Activated CD4-positive, alpha-beta memory T cell treated with anti-CD3 and anti-CD28 coated beads, Interleukin-2, amount 10 ng/mL, durations not matched to agents 7 days and 5 days (primary cell): ENCODE results near the gene EEPD1. TPM values are rescaled to one million over a fixed set of nuclear protein-coding genes. Genes with fewer than 3 reads are reported as not detected.
A peak's percentile ranks its signal among the peaks of the same experiment; 100 is the strongest.

Source experiments
- CTCF ChIA-PET: fragments of 350-600 bp; sonication (Branson Sonifier 250); formaldehyde crosslinking; loops from one replicate; lab custom pipeline; 2021; ENCODE audit warnings: antibody characterized with exemption, inconsistent platforms; lab: Charles Lee
- POLR2A ChIA-PET: fragments of 350-600 bp; sonication (Branson Sonifier 250); formaldehyde crosslinking; loops from one replicate; lab custom pipeline; 2021; ENCODE audit warnings: antibody characterized with exemption; lab: Charles Lee
- DNase-seq: peaks from one replicate; pipeline ENCODE4 v3.0.0-alpha.2; 2020
- H3K27ac Mint-ChIP-seq: one replicate; pipeline ENCODE4 v1.8.0; 2021; ENCODE audit warnings: mild to moderate bottlenecking, mixed read lengths
- H3K27me3 Mint-ChIP-seq: one replicate; pipeline ENCODE4 v1.8.0; 2021; ENCODE audit warnings: mixed read lengths
- H3K36me3 Mint-ChIP-seq: one replicate; pipeline ENCODE4 v1.8.0; 2021; ENCODE audit warnings: low read depth, mixed read lengths
- H3K4me1 Mint-ChIP-seq: one replicate; pipeline ENCODE4 v1.8.0; 2021; ENCODE audit warnings: mixed read lengths
- H3K4me3 Mint-ChIP-seq: one replicate; pipeline ENCODE4 v1.8.0; 2021; ENCODE audit warnings: mild to moderate bottlenecking, mixed read lengths
- H3K9me3 Mint-ChIP-seq: one replicate; pipeline ENCODE4 v1.8.0; 2021; ENCODE audit warnings: mixed read lengths
- total RNA-seq, 2 experiments: library from RNA; stranded (reverse); gene quantifications; one replicate each; pipeline ENCODE4 v1.2.3, GENCODE V29; 2021

Gene EEPD1
- total RNA-seq, 2 experiments from 2014 or later, result 6.5 to 8.5 TPM

GRCh38 chr7:36208426-36208825, 55.4 kb downstream of the EEPD1 start:
- H3K9me3 Mint-ChIP-seq, result no peaks in the 10 kb centered on the region
- H3K27ac Mint-ChIP-seq, result peak overlapping the region; percentile 9
- no peaks in the 10 kb centered on the region for H3K36me3 Mint-ChIP-seq
- ChIA-PET POLR2A (no interaction called here), CTCF (no interaction called here)
- DNase-seq, result no peak
- no peak overlapping the region for H3K4me3 Mint-ChIP-seq
- no peaks in the 10 kb centered on the region for H3K27me3 Mint-ChIP-seq
- peaks cover 28% of the 10 kb centered on the region for H3K4me1 Mint-ChIP-seq

DNA sequence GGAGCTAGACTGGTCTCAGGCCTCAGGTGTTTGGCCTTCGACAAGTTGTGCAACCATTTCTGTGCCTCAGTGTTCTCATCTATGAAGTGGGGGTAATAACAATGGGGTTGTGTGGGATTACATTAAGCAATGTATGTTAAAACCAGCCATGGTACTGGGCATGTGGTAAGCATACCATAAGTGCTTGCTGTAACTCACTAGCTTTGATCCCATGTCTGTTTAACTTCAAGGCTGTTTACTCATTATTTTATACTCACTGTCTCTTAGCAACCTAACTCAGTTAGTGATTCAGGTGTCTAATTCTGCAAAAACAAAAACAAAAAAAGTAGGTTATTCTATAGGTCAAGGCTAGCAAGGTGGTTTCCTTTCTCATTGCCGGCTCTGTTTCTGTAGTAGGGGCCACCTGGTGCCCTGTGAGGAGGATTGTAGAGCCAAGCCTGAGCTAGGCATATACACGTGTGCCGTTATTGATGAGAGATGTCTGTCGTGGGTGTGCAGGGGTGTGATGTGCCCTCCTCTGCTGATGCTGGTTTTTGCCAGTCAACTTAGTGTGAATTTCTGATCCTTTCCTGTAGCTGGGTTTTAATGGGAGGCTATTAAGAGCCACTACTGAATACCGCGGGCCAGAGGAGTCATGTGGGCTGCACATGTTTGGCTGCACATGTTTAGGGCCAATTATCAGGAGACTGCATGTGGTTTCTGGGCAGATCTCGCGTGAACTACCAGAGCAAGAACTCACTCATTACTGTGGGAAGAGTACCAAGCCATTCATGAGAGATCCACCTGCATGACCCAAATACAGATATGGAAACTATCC, 56.2 kb downstream of the EEPD1 start:
- POLR2A ChIA-PET, result no interaction called here
- Mint-ChIP-seq H3K27ac (no peak overlapping the region), H3K36me3 (no peaks in the 10 kb centered on the region), H3K9me3 (no peaks in the 10 kb centered on the region), H3K4me3 (no peak overlapping the region), H3K27me3 (no peaks in the 10 kb centered on the region), H3K4me1 (peaks cover 25% of the 10 kb centered on the region)
- DNase-seq, result no peak
- CTCF ChIA-PET, result no interaction called here

DNA sequence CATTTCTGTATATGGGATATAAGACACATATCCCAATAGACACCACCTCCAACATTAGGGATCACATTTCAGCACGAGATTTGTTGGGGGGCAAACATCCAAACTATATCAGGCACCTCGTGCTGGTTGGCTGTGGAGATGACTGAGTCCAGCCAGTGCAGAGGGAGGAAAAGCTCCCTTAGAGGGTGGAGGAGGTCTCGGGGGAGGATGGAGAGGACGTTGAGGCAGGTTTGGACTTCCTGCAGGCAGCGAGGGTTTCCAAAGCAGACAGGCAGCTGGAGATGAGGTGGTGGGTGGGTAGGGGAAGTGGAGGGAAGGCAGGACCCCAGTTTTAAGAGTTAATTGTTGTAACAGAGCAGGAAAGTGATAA, 56.7 kb downstream of the EEPD1 start:
- DNase-seq, result no peak
- Mint-ChIP-seq H3K9me3 (no peaks in the 10 kb centered on the region), H3K4me1 (peaks cover 25% of the 10 kb centered on the region), H3K4me3 (no peak overlapping the region), H3K27ac (no peak overlapping the region), H3K36me3 (no peaks in the 10 kb centered on the region), H3K27me3 (no peaks in the 10 kb centered on the region)
- CTCF ChIA-PET, result no interaction called here
- POLR2A ChIA-PET, result interaction anchor here (0.6 kb wide), 1 partner anchor 1218 kb away, joined by 3 read pairs; no protein-coding TSS in a partner anchor

DNA sequence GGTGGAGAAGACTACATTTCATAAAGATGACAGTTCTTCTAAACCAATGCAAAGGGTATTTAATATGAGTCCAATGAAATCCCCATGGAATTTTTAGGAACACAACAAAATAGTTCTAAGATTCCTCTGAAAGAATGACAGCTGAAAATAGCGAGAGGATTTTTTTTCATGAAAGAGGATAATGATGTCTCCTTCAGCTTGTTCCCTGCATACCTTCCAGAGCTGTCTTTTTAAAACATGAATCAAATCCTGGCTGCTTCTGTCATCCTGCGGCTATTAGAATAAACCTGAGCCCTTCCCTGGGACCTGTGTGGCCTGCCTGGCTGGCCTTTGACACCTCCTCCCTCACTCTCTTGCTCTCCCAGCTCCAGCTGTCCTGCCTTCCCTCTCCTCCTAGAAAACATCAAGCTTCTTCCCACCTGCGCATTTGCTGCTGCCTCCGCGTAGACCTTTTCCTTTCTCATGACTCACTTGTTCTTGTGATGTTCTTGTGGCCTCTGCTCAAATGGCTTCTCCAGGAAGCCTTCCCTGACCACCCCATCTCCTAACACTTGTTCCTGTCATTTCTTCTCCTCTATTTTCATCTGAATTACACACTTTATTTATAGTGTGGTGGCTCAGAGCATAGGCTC, 57.4 kb downstream of the EEPD1 start:
- H3K27ac Mint-ChIP-seq, result no peak overlapping the region
- H3K27me3 Mint-ChIP-seq, result no peaks in the 10 kb centered on the region
- no peak overlapping the region for H3K4me3 Mint-ChIP-seq
- peaks cover 25% of the 10 kb centered on the region for H3K4me1 Mint-ChIP-seq
- no peak for DNase-seq
- H3K9me3 Mint-ChIP-seq, result no peaks in the 10 kb centered on the region
- no peaks in the 10 kb centered on the region for H3K36me3 Mint-ChIP-seq
- ChIA-PET POLR2A (interaction anchor here (0.6 kb wide), 1 partner anchor 1219 kb away, joined by 3 read pairs; no protein-coding TSS in a partner anchor), CTCF (no interaction called here)

DNA sequence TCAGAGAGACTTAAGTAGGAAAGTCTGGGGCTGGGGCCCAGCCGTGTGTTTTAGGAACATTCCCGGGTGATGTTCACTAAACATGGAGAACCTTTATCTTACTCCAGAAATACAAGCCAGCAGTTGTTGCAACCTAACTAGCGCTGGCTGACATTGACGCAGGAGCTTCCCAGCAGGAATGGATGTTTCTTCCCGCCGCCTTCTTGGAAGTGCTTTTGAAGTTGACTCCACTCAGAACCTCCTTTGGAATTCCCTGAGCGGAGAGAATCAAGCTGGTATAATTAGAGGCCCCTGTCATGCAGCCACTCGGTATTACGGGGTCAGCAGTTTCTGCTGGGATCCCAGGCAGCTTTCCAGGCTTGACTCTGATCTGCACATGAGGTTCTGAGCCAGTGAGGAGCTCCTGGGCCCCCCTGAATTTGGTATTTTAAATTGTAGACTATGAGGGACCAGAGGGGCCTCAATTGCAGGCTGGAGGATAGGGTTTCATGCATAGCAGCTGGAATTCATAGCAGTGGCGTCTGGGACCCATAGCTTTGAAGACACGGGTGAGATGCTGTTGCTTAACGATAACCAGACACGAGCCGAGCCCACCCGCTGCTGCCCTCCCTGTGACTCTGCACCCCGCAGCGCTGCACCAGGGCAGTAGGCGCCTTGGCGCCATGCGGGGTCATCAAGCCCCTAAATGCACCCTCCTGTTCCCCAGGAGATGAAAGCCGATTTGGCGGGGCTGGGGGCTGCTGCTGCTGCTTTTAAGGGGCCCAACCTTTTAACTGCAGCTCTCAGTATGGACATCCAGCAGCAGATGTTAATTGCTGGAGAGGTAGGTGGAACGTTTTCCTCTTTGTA, 61.8 kb downstream of the EEPD1 start:
- H3K36me3 Mint-ChIP-seq, result no peaks in the 10 kb centered on the region
- H3K4me1 Mint-ChIP-seq, result no peaks in the 10 kb centered on the region
- ChIA-PET POLR2A (no interaction called here), CTCF (no interaction called here)
- DNase-seq, result no peak
- no peaks in the 10 kb centered on the region for H3K9me3 Mint-ChIP-seq
- H3K27me3 Mint-ChIP-seq, result peaks cover 1% of the 10 kb centered on the region
- H3K27ac Mint-ChIP-seq, result no peak overlapping the region
- no peak overlapping the region for H3K4me3 Mint-ChIP-seq

DNA sequence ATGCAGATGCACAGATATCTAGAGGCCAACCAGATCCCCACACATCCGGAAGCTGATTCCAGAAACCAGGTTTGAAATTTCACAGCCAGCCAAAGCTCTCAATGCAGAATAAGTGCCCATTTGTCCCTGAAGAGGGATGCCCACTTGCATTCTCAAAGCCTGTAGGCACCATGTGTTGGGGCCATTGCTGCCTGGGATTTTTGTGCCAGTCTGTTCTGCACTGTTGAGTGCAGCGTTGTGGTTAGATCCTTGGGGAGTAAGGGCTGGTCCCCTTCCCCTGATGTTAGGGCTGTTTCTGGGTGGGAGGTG, 62.4 kb downstream of the EEPD1 start:
- Mint-ChIP-seq H3K9me3 (no peaks in the 10 kb centered on the region), H3K27ac (no peak overlapping the region), H3K36me3 (no peaks in the 10 kb centered on the region), H3K4me3 (no peak overlapping the region), H3K4me1 (no peaks in the 10 kb centered on the region), H3K27me3 (peaks cover 3% of the 10 kb centered on the region)
- CTCF ChIA-PET, result no interaction called here
- POLR2A ChIA-PET, result no interaction called here
- no peak for DNase-seq

- no peak for DNase-seq
- H3K27me3 Mint-ChIP-seq, result peaks cover 3% of the 10 kb centered on the region
- H3K9me3 Mint-ChIP-seq, result no peaks in the 10 kb centered on the region
- no peak overlapping the region for H3K4me3 Mint-ChIP-seq
- ChIA-PET POLR2A (no interaction called here), CTCF (no interaction called here)
- no peaks in the 10 kb centered on the region for H3K36me3 Mint-ChIP-seq
- no peaks in the 10 kb centered on the region for H3K4me1 Mint-ChIP-seq
- no peak overlapping the region for H3K27ac Mint-ChIP-seq
These were observed 63.1 kb downstream of the EEPD1 start for GRCh38 chr7:36216063-36216684.

- Mint-ChIP-seq H3K36me3 (no peaks in the 10 kb centered on the region), H3K4me3 (no peak overlapping the region), H3K27me3 (peaks cover 3% of the 10 kb centered on the region), H3K4me1 (no peaks in the 10 kb centered on the region), H3K27ac (no peak overlapping the region), H3K9me3 (no peaks in the 10 kb centered on the region)
- DNase-seq, result no peak
- ChIA-PET POLR2A (no interaction called here), CTCF (no interaction called here)
These were observed 64.3 kb downstream of the EEPD1 start for GRCh38 chr7:36217211-36217960.

DNA sequence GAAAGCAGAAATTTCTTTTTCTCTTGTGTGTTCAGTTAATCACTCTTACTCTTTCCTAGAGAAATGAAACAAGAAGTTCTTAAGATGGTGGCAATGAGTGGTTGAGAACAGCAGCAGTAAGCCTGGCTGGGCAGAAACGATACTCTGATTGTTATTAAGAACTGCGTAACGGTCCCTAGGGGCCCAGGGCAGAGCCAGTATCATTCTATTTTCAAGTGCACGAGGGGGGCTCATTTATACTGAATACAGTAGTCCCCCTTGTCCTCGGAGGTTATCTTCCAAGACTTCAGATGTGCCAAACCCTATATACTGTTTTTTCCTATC, 64.9 kb downstream of the EEPD1 start:
- Mint-ChIP-seq H3K4me3 (no peak overlapping the region), H3K9me3 (no peaks in the 10 kb centered on the region), H3K36me3 (no peaks in the 10 kb centered on the region), H3K27ac (no peak overlapping the region), H3K4me1 (no peaks in the 10 kb centered on the region), H3K27me3 (peaks cover 3% of the 10 kb centered on the region)
- ChIA-PET POLR2A (no interaction called here), CTCF (no interaction called here)
- no peak for DNase-seq

DNA sequence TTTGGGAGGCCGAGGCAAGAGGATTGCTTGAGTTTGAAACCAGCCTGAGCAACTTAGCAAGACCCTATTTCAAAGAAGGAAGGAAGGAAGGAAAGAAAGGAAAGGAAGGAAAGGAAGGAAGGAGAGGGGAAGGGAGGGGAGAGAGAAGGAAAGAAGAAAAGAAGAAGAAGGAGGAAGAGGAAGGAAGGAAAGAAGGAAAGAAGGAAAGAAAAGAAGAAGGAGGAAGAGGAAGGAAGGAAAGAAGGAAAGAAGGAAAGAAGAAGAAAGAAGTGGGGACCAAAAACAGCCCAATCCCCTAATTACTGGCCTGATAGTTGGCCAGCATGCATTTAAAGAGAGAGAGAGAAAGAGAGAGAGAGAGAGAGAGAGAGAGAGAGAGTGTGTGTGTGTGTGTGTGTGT, 66.4 kb downstream of the EEPD1 start:
- ChIA-PET POLR2A (no interaction called here), CTCF (no interaction called here)
- H3K4me1 Mint-ChIP-seq, result no peaks in the 10 kb centered on the region
- no peak for DNase-seq
- no peaks in the 10 kb centered on the region for H3K9me3 Mint-ChIP-seq
- H3K4me3 Mint-ChIP-seq, result no peak overlapping the region
- no peaks in the 10 kb centered on the region for H3K36me3 Mint-ChIP-seq
- H3K27ac Mint-ChIP-seq, result no peak overlapping the region
- peaks cover 4% of the 10 kb centered on the region for H3K27me3 Mint-ChIP-seq

DNA sequence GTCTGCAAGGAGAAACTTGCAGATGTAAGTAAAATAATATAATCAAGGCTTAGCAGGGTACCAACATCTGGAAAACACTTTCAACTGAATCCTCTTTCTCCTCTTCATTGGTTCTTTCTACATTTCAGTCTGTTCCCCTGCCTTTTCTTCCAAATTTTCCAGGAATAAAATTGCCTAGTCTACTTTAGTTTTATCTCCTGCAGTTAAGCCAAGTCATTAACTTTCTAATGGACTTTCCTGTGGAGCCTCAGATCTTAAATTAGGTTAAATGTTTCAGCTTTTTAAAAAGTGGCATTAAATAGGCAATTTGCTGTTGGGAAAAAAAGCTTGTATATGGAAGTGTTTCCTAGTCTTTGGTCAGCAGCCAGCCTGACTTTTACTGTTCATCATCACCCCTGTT, 70.8 kb downstream of the EEPD1 start:
- H3K36me3 Mint-ChIP-seq, result no peaks in the 10 kb centered on the region
- POLR2A ChIA-PET, result no interaction called here
- H3K4me1 Mint-ChIP-seq, result no peaks in the 10 kb centered on the region

DNA sequence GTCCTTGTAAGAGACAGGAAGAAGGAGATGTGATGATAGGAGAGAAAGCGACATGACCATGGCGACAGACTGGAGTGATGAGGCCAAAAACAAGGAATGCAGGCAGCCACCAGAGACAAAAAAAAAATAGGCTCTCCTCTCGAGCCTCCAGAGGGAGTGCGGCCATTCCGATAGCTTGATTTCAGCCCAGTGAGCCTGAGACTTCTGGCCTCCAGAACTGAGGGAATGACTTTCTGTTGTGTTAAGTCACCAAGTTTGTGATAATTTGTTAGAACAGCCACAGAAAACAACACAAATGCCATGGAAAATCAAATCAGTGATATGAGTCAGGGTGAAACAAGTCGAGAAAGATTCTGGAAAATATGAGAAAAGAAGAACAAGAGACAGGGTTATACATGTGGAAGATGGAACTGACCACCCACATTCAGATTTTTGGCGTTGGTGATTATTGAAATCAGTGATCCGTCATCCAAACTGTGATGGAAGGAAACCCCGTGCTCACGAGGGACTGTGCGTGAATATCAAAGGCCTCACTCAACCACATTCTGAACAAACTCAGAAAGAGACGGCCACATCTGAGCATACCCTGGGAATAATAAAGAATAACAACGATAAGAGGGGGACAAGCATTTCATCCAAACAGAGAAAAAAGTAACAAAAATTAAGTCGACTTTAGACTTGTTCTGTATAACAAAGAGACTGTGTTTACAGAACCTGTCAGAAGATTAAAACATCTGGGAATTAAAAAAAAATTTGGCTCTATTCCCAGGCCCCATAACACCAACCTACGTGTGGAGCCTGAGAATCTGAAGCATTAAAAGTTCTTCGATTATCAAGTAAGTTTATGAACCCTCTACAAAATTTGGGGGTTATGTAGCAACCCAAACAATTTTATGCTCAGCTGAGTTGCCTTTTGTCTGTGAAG, 72.1 kb downstream of the EEPD1 start:
- H3K27ac Mint-ChIP-seq, result no peak overlapping the region
- DNase-seq, result no peak
- H3K4me1 Mint-ChIP-seq, result no peaks in the 10 kb centered on the region
- no peaks in the 10 kb centered on the region for H3K9me3 Mint-ChIP-seq
- H3K36me3 Mint-ChIP-seq, result no peaks in the 10 kb centered on the region
- peaks cover 4% of the 10 kb centered on the region for H3K27me3 Mint-ChIP-seq
- H3K4me3 Mint-ChIP-seq, result no peak overlapping the region
- ChIA-PET CTCF (no interaction called here), POLR2A (no interaction called here)

More for the DNA sequence above, 70.8 kb downstream of the EEPD1 start:
- Mint-ChIP-seq H3K4me3 (no peak overlapping the region), H3K9me3 (no peaks in the 10 kb centered on the region), H3K27ac (no peak overlapping the region), H3K27me3 (peaks cover 7% of the 10 kb centered on the region)
- CTCF ChIA-PET, result interaction anchor here (0.5 kb wide), 1 partner anchor 20 kb away, joined by 4 read pairs; no protein-coding TSS in a partner anchor
- no peak for DNase-seq
